A549 treated with dexamethasone at 1 μM for 4 hours (cell line): ENCODE results near the gene CHST15. TPM values are rescaled to one million over a fixed set of nuclear protein-coding genes. Genes with fewer than 3 reads are reported as not detected.

Experiments
- total RNA-seq: library from RNA; stranded (reverse); fragments of 200-300 nt; extraction: Qiagen RNA extraction; gene quantifications from 5 replicates; pipeline ENCODE4 v1.2.3, GENCODE V29; 2022

The CHST15 gene, protein sequence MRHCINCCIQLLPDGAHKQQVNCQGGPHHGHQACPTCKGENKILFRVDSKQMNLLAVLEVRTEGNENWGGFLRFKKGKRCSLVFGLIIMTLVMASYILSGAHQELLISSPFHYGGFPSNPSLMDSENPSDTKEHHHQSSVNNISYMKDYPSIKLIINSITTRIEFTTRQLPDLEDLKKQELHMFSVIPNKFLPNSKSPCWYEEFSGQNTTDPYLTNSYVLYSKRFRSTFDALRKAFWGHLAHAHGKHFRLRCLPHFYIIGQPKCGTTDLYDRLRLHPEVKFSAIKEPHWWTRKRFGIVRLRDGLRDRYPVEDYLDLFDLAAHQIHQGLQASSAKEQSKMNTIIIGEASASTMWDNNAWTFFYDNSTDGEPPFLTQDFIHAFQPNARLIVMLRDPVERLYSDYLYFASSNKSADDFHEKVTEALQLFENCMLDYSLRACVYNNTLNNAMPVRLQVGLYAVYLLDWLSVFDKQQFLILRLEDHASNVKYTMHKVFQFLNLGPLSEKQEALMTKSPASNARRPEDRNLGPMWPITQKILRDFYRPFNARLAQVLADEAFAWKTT
- 6.3 to 8.9 TPM (median 8.0 TPM) in 5 replicates for total RNA-seq

DNA sequence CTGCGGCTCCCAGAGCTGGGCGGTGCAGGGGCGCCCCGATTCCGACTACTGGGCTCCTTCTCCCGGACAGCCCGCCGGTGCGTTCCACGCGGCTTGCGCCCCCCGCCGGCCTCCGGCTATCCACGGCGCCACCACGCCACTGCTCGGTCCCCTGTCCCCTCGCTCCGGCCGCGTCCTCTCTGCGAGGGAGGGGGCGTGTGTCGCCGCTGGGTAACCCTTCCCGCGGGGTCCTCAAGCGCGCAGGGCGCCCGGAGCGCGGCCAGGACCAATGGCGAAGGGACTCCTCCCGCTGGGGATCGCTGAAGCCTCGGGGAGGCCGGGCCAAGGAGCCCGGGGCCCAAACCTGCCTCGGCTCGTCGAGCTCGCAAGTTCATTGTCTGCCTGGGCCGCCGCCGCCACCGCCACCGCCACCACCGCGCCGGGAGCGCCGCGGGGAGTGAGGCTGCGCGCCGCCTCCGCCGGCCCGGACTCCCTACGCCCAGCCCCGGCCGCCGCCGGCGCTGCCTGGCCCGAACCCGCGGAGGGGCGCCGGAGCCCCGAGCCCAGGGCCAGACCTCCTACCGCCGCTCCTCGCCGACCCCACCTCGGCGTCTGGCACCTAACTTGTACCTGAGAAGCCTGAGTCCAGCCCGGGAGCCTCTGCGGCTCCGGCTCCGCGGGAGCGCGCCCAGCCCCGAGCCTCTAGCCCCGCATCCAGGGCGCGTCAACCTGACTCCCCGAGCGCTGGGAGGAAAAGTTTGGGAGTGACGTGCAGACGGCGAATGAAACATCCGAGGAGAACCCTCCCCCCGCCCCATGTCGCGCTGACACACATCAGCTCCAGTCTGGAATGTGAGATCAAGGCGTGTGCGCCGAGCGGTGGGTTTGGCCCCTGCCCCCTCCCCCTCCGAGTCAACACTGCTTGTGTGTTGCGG, at the start of gene CHST15:
Gene CHST15, minus strand, starts transcription at position 739 of the 914 bp plus-strand sequence. CDS start 47,386 bp downstream, outside the sequence.

Other genes with a start within 250 kb of the CHST15 start
- gene CPXM2, start 201.8 kb downstream of the CHST15 start, total RNA-seq = not detected in 5 replicates